NCI-H2081 treated with DMSO at 0.1 percent for 48 hours (cell line): ENCODE measurements around the gene KLK6.
"Not testable (repeated sequence)": the region's sequence is repeated elsewhere in the genome, so short reads cannot be mapped to it uniquely, and the experiment has no call there.

ENCODE experiments used
- DNase-seq: peaks from one replicate; lab custom pipeline; 2025; lab: John Stamatoyannopoulos, UW

KLK6 gene

DNA sequence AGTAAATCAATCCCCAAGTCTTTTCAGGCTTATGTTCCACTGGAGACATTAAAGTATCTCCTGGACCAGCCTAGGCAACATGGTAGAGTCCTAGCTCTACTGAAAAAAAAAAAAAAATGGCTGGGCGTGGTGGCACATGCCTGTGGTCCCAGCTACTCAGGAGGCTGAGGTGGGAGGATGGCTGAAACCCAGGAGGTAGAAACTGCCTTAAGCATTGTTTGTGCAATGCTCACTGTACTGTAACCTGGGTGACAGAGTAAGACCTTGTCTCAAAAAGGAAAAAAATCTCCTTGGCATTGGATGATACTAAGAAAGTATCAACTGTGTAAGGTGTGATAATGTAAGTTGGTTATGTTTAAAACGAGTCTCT lies 23.3 kb upstream of the KLK6 start:
- no peak for DNase-seq

DNA sequence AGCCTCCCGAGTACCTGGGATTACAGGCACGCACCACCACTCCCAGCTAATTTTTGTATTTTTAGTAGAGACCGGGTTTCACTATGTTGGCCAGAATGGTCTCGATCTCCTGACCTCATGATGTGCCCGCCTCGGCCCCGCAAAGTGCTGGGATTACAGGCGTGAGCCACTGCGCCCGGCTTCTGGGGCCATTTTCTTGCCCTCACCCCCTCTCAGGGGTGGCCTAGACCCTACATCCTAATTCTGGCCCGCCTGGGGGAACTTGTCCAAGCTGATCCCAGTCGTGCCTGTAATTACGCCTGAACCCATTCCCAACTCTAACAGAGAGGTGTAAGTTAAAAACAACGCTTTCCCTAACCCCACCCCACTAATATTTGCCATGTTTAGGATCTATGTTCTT lies 15.0 kb upstream of the KLK6 start:
- DNase-seq, result not testable (repeated sequence)

DNA sequence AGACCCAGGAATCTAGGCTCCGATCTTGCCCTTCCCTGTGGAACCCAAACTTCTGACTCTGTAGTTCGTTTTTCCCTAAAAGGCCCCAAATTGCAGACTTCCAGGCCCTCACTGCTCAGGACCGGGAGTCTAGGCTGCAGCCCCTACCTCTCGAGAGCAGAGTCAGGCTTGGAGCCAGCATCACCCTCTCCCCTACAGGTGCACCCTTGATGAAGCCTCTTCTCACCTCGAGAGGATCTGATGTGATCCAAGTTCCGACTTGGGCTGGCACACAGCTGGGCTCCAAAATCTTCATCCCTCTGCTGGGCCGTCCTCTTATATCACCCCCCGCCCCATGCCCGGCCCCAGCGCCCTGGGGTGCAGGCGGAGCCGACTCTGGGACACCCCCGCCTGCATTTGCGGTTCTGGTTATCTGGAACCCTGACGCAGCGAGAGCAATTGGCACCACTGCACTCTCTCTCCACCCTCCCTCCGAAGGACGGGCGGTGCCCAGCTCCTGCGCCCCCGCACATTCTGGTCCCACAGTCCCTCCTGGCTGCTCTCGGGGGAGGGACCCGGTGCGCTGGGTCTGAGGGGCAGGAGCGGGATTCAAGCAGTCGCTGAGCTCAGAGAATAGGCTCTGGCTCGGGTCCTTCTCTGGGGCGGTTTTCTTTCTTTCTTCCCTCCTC lies 14.4 kb upstream of the KLK6 start, which contains the start of gene KLK7:
Gene KLK7 (minus strand): TSS at position 293 of the 668 bp plus-strand sequence. CDS start 1,518 bp downstream, outside the sequence.
- no peak for DNase-seq

DNA sequence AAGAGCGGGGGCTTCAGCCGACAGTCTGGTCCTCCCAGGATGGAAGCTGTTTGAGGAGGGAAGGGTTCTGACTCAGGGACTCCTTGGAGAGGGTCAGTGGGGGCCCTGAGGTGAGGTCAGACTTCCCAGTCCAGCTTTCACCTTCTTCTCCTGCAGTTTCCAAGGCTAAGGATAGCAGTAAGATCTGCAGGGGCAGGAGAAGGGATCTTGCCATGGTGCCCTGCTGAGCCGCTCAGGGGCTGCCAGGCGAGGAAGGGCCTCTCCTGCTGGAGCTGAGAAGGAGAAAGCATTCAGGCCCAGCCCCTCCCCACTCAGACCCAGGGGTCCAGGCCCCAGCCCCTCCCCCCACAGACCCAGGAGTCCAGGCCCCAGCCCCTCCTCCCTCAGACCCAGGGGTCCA lies 12.8 kb upstream of the KLK6 start:
- no peak for DNase-seq

DNA sequence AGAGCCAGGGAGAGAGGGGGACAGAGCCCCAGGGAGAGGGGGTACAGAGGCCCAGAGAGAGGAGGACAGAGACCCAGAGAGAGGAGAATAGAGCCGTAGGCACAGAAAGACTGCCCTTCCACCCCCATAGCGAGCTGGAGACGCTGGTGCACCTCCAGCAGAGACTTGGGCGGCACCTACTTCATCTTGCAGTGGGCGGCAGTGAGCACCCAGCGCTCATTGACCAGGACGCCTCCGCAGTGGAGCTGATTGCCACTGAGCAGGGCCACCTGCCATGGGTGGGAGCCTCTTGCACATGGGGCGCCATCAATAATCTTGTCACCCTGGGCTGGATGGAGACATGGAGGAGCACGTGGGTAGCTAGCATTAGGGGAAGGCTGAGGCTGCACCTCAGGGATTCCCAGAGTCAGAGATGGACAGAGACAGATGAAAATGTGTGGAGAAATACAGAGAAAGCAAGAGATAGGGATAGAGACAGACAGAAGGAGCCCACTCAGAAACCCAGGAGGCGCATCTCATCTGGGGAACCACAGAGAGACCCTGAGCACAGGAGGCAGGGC lies 12.3 kb upstream of the KLK6 start:
- no peak for DNase-seq

DNA sequence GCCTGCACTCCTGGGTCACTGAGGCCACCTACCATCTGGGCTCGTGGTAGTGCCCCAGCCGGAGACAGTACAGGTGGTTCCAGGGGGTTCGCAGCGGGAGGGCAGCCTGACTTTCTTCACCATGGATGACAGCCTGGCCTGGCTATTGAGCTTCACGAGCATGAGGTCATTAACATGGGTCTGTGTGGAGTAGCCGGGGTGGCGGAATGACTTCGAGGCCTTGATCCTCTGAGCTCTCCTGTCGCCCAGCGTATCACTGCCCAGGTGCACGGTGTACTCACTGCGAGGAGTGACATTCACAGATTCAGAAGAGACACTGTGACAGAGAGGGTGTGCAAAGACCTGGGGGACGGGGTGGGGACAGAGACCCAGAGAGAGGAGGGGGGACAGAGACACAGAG lies 10.8 kb upstream of the KLK6 start:
- DNase-seq, result no peak

DNA sequence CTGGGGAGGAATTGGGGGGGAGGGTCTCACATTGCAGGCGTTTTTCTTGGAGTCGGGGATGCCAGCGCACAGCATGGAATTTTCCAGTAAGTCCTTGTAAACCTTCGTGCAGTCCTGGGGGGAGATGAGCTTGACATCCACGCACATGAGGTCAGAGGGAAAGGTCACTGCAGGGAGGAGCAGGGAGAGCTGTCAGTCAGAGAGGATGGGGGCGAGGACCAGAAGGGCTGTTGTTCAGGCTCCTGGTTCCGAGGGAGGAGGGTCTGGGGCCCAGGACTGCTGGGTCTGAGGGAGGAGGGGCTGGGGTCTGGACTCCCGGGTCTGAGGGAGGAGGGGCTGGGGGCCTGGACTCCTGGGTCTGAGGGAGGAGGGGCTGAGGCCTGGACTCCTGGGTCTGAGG lies 10.4 kb upstream of the KLK6 start:
- DNase-seq, result no peak

DNA sequence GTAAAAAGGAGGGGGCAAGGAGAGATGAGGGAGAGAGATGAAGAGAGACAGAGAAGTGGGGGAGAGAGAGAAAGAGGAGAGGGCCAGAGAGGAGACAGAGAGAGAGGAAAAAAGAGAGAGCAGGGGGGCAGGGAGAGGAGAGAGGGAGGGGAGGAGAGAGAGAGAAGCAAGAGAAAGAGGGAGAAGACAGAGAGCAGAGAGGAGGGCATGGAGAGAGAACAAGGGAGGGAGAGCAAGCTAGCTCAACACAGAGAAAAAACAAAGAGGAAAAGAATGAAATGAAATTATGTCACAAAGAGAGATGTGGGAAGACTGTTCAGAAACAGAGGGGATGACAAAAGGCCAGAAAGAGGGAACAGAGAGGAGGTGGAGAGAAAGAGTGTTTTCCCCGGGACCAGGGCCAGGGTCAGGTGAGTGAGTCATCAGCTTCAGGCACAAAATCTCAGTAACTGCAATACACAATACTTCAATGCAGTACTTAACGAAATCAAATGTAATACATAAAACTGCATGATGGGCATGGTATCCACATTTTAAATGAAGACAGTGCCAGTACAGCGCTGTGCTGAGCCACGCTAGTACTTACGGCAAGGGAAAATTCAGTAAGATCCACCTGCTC lies 9.5 kb upstream of the KLK6 start:
- no peak for DNase-seq

DNA sequence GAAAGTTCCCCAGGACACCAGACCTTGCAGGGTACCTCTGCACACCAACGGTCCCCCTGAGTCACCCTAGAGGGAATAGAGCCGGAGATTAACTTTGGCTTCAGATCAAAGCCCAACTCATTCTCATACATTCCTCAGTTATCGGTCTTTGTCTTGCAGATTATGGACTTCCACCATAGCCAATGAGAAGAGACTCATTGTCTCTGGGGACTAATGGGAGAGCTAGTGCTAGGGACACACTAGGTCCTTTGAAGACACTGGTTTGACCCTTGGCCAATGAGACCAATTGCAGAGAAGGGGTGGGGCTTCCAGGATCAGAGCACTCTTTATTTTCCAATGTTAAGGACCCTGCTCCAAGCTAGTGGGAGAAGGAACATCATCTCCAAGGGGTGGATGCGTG lies 8.2 kb upstream of the KLK6 start:
- no peak for DNase-seq

DNA sequence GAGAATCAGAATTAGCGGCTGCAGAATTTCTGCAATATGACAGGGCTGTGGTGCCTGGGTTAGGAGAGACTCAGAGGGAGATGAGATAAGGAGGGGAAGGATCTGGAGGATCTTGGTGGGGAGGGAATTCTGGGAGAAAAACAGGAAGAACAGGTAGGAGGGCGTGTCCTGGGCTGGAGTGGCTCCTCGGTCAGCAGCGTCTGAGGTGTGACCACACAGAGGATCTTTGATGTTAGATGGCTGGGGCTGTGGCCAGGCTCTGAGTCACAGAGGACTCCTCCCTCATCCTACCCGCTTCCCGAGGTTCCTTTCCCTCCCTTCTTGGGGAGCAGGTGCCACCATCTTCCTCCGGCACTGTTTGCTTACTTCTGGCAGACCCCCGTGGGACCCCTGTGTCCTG lies 6.4 kb upstream of the KLK6 start:
- DNase-seq, result no peak

DNA sequence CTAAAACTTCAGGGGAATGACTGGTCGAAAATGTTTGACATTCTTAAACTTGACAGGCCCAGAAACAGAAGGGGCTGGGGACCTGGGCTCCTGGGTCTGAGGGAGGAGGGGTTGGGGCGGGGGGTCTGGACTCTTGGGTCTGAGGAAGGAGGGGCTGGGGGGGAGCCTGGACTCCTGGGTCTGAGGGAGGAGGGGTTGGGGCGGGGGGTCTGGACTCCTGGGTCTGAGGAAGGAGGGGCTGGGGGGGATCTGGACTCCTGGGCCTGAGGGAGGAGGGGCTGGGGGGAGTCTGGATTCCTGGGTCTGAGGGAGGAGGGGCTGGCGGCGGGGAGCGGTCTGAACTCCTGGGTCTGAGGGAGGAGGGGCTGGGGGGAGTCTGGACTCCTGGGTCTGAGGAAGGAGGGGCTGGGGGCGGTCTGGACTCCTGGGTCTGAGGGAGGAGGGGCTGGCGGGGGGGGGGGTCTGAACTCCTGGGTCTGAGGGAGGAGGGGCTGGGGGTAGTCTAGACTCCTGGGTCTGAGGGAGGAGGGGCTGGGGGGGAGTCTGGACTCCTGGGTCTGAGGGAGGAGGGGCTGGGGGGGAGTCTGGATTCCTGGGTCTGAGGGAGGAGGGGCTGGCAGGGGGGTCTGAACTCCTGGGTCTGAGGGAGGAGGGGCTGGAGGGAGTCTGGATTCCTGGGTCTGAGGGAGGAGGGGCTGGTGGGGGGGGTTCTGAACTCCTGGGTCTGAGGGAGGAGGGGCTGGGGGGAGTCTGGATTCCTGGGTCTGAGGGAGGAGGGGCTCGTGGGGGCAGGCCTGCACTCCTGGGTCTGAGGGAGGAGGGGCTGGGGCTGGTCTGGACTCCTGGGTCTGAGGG lies 5.5 kb upstream of the KLK6 start:
- no peak for DNase-seq

DNA sequence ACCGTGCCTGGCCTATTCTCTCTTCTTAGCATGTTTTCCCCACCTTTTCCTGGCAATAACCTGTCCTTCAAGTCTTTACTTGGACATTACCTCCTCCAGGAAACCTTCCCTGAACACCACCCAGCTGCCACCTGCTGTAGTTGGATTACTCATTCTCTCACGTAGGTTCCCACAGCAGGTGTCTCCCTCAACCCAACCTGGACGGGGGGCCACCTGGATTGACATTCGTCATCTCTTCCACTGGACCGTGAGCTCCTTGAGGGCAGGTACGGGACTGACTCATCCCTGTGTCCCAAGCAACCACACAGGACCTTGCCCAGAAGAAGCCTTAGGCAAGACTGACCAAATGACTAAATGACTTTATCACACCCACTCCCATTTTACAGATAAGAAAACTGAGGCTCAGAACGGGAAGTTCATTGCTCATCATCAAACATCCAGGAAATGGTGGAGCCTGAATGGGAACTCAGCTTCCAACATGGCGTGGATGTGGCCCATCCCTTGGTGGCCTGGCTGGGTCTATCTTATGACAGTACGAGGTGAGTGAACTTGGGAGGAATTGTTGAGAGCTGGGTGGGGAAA lies 3.5 kb upstream of the KLK6 start:
- DNase-seq, result no peak

DNA sequence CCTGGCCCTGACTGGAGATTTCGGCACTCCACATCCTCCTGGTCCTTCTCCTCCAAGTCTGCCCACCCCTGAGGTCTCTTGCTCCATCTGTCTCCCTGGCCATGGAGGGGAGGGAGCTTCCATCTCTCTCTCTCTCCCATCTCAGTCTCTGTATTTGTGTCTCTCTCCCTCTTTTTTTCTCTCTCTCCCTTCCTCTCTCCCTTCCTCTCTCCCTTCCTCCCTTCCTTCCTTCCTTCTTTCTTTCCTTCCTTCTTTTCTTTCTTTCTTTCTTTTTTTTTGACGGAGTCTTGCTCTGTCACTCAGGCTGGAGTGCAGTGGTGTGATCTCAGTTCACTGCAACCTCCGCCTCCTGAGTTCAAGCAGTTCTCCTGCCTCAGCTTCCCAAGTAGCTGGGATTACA lies 419 bp upstream of the KLK6 start:
- not testable (repeated sequence) for DNase-seq

DNA sequence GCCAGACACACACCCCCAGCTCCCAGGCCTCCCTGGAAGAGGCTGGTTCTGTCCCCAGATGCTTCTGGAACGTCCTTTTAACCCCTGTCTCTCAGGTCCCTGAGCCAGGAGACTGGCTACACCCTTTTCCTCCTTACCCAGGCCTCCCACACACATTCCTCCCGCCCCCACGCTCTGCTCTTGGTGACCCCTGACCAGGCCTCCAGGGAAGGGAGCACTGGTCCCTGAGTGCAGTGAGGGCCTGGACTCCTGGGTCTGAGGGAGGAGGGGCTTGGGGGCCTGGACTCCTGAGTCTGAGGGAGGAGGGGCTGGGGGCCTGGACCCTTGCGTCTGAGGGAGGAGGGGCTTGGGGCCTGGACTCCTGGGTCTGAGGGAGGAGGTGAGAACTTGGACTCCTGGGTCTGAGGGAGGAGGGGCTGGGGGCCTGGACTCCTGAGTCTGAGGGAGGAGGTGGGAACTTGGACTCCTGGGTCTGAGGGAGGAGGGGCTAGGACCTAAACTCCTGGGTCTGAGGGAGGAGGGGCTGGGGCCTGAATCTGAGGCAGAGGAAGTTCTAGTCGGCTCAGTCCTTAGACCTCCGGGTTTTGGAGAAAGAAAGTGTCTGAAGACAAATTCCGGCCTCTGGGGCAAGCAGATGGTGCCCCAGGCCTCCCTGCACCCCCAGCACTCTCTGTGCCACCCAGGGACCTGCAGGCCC lies 527 bp downstream of the KLK6 start:
- DNase-seq, result no peak

DNA sequence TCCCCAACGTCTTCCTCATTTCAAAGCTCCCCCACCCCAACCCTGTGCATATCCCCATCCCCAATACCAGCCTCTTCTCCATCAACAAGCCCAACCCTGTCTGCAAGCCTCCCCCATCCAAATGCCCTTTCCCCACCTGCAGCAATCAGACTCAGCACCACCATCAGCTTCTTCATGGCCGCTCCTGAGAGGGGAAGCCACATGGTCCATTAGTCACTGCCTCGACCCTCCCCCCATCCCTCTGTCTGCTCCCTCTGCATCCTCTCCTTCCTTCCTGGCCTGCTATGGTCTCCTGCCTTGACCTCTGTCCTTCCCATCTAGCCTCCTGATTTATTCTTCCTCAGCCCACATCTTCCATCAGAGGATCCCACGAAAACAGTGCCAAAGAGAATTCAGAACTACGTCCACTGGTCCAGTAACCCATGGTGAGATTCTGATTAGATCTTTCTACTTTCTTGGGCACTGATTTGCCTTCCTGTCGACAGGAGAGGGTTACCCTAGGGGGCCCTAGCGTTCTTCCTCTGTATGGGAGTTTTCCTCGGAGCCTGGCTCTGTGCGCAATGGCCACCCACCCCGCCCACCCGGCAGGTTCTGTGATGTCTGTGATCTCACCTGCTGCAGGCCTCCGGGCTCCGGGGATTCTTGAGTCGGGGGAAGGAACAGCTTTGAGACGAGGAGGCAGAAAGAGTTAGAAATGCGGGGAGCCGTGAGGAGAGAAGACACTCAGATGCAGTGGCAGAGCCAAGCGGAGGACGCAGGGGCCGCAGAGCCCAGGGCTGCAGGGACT lies 1.3 kb downstream of the KLK6 start:
- DNase-seq, result no peak

DNA sequence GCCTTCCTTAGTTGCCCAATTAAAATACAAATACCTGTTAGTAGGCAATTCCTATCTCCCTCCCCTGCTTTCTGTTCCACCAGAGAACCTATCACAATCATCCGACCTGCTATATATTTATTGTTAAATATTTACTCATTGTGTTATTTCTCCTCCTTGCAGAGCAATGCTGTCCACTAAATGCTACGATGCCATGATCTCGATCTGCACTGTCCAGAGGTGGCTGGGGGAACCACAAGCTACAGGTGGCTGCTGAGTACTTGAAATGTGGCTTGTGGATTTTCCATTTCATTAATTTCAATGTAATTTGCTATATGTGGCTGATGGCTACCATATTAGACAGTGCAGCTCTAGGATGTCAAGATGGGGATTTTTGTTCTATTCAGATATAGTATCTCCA lies 5.1 kb downstream of the KLK6 start:
- DNase-seq, result no peak

DNA sequence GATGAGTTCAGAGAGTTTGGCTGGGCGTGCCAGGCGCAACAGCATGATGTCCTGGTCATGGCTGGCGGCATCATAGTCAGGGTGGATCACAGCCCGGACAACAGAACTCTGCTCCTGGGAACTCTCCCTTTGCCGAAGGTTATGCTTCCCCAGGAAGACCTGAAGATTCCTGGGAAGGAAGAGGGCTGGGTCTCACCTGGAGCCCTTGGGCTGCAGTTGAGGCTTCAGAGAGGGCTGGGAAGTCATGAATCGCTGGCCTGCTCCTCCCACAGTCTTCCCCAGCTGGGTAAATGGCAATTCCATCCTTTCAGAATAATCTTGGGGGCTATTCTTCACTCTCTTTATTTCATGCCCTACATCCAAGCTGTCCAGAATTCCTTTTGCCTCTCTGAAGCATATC lies 6.0 kb downstream of the KLK6 start:
- no peak for DNase-seq

DNA sequence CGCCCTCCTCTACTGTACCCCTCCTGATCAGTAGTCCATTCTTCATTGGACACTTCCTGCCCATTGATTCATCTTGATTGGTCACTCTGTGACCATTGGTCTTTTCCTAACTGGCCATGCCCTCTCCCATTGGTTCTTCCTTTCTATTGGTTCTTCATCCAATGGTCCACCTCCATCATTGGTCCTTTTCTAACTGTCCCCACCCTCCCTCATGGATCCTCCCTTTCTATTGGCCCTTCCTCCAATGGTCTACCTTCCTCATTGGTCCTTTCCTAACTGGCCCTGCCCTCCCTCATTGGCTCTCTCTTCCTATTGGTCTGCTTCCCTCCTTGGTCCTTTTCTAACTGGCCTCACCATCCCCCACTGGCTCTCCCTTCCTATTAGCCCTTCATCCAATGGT lies 7.1 kb downstream of the KLK6 start:
- DNase-seq, result no peak

DNA sequence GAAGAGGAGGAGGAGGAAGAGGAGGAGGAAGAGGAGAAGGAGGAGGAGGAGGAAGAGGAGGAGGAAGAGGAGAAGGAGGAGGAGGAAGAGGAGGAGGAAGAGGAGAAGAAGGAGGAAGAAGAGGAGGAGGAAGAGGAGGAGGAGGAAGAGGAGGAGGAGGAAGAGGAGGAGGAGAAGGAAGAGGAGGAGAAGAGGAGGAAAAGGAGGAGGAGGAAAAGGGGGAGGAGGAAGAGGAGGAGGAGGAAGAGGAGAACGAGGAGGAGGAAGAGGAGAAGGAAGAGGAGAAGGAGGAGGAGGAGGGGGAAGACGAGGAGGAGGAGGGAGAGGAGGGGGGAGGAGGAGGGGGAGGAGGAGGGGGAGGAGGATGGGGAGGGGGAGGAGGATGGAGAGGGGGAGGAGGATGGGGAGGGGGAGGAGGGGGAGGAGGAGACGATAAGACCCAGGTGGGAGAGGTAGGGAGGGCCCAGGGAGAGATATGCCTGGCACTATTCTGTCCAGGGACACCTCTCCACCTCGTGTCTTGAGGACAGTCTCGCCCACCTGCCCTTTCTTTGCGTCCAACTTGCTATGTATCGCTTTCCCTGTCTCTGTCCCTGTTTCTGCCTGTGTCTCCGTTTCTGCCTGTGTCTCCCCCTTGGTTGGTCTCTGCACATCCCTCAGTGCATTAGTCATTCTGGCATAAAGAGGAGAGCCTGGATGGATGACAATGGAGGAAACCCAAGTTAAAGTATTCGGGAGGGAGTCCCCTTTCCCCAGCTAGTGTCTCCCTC lies 9.5 kb downstream of the KLK6 start:
- no peak for DNase-seq

DNA sequence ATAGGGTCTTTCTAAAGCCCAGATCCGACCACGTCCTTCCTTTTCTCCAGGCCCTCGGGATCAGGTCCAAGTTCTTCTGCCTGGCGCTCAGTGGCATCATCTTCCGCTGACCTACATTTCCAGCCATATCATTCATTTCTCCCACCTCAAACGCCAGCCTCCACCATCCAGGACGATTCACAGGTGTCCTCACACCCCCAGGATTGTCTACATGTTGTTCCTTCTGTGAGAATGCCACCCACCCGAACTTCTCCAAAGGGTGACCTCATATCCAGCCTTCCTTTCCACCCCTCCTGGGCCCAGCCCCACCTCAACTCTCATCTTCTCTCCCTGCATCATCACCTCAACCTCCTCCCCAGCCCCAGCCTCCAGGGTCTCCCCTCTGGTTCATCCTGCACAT lies 11.8 kb downstream of the KLK6 start:
- DNase-seq, result no peak
